ENCODE results near the gene CREB5. TPM values are rescaled to one million over a fixed set of nuclear protein-coding genes. Genes with fewer than 3 reads are reported as not detected.

Gene CREB5
- total and polyA plus RNA-seq, 4 experiments from 2014 or later, result not detected

GRCh38 chr7:28425496-28425895, 13.2 kb downstream of the CREB5 start:
- no peak overlapping the region for H3K4me3 Mint-ChIP-seq
- Histone ChIP-seq H3K4me3 (ENCODE audit: low read length in 2 of 2) (no peak overlapping the region), H3K4me1 (ENCODE audit: insufficient read depth, low read length) (no peaks in the 10 kb centered on the region), H3K9me3 (ENCODE audit: control insufficient read depth in 1 of 2, low read length in 2 of 2) (no peaks in the 10 kb centered on the region), H3K36me3 (ENCODE audit: insufficient read depth, low read length) (no peaks in the 10 kb centered on the region), H3K27me3 (ENCODE audit: insufficient read depth, low read length) (no peaks in the 10 kb centered on the region), H3K27ac (ENCODE audit: low read depth, low read length) (no peak overlapping the region)
- H3K36me3 Mint-ChIP-seq, result no peaks in the 10 kb centered on the region
- H3K27ac Mint-ChIP-seq, result no peak overlapping the region
- H3K9me3 Mint-ChIP-seq, result peaks cover 0 to 2% (median 0%) of the 10 kb centered on the region in 8 donors
- no peaks in the 10 kb centered on the region for H3K4me1 Mint-ChIP-seq
- POLR2A ChIA-PET (ENCODE audit: partially characterized antibody), result no interaction called here
- CTCF ChIA-PET (ENCODE audit: partially characterized antibody), result interaction anchor here (0.9 kb wide), 1 partner anchor 9 kb away, joined by 3 read pairs; no protein-coding TSS in a partner anchor
- peaks cover 19 to 20% of the 10 kb centered on the region in 2 donors for H3K27me3 Mint-ChIP-seq
- intact Hi-C loops (cut with micrococcal nuclease), result no loop called here
- DNase-seq, result no peak

GRCh38 chr7:28427236-28427635, 14.9 kb downstream of the CREB5 start:
- Mint-ChIP-seq H3K36me3 (no peaks in the 10 kb centered on the region), H3K4me1 (no peaks in the 10 kb centered on the region), H3K27ac (no peak overlapping the region), H3K4me3 (no peak overlapping the region), H3K27me3 (peaks cover 12 to 13% of the 10 kb centered on the region in 2 donors), H3K9me3 (peaks cover 0 to 2% (median 0%) of the 10 kb centered on the region in 8 donors)
- H3K36me3 ChIP-seq (ENCODE audit: insufficient read depth, low read length), result no peaks in the 10 kb centered on the region
- ChIA-PET POLR2A (ENCODE audit: partially characterized antibody) (no interaction called here), CTCF (ENCODE audit: partially characterized antibody) (no interaction called here)
- H3K27ac ChIP-seq (ENCODE audit: low read depth, low read length), result no peak overlapping the region
- intact Hi-C loops (cut with micrococcal nuclease), result no loop called here
- H3K27me3 ChIP-seq (ENCODE audit: insufficient read depth, low read length), result no peaks in the 10 kb centered on the region
- H3K4me3 ChIP-seq (ENCODE audit: low read length in 2 of 2), result no peak overlapping the region
- H3K4me1 ChIP-seq (ENCODE audit: insufficient read depth, low read length), result no peaks in the 10 kb centered on the region
- no peaks in the 10 kb centered on the region for H3K9me3 ChIP-seq (ENCODE audit: control insufficient read depth in 1 of 2, low read length in 2 of 2)
- no peak for DNase-seq

- ChIA-PET POLR2A (ENCODE audit: partially characterized antibody) (no interaction called here), CTCF (ENCODE audit: partially characterized antibody) (no interaction called here)
- Histone ChIP-seq H3K4me1 (ENCODE audit: insufficient read depth, low read length) (no peaks in the 10 kb centered on the region), H3K27ac (ENCODE audit: low read depth, low read length) (no peak overlapping the region), H3K4me3 (ENCODE audit: low read length in 2 of 2) (no peak overlapping the region), H3K36me3 (ENCODE audit: insufficient read depth, low read length) (no peaks in the 10 kb centered on the region), H3K27me3 (ENCODE audit: insufficient read depth, low read length) (no peaks in the 10 kb centered on the region), H3K9me3 (ENCODE audit: control insufficient read depth in 1 of 2, low read length in 2 of 2) (no peaks in the 10 kb centered on the region)
- DNase-seq, result no peak
- H3K27ac Mint-ChIP-seq, result no peak overlapping the region
- peaks cover 0 to 5% (median 0%) of the 10 kb centered on the region in 8 donors for H3K9me3 Mint-ChIP-seq
- H3K36me3 Mint-ChIP-seq, result no peaks in the 10 kb centered on the region
- H3K4me1 Mint-ChIP-seq, result no peaks in the 10 kb centered on the region
- intact Hi-C loops (cut with micrococcal nuclease), result no loop called here
- H3K27me3 Mint-ChIP-seq, result peaks cover 8% of the 10 kb centered on the region in 2 donors
- no peak overlapping the region for H3K4me3 Mint-ChIP-seq
Measured at GRCh38 chr7:28430616-28431015, 18.3 kb downstream of the CREB5 start.

GRCh38 chr7:28432105-28432504, 19.8 kb downstream of the CREB5 start:
- H3K27me3 Mint-ChIP-seq, result peaks cover 8 to 10% of the 10 kb centered on the region in 2 donors
- intact Hi-C loops (cut with micrococcal nuclease), result no loop called here
- H3K4me1 ChIP-seq (ENCODE audit: insufficient read depth, low read length), result no peaks in the 10 kb centered on the region
- no peak overlapping the region for H3K27ac Mint-ChIP-seq
- H3K4me1 Mint-ChIP-seq, result no peaks in the 10 kb centered on the region
- no peaks in the 10 kb centered on the region for H3K27me3 ChIP-seq (ENCODE audit: insufficient read depth, low read length)
- CTCF ChIA-PET (ENCODE audit: partially characterized antibody), result no interaction called here
- no peaks in the 10 kb centered on the region for H3K36me3 Mint-ChIP-seq
- H3K4me3 ChIP-seq (ENCODE audit: low read length in 2 of 2), result no peak overlapping the region
- H3K9me3 Mint-ChIP-seq, result peaks cover 0 to 5% (median 0%) of the 10 kb centered on the region in 8 donors
- no peaks in the 10 kb centered on the region for H3K36me3 ChIP-seq (ENCODE audit: insufficient read depth, low read length)
- no peak overlapping the region for H3K27ac ChIP-seq (ENCODE audit: low read depth, low read length)
- no peak overlapping the region for H3K4me3 Mint-ChIP-seq
- no peak for DNase-seq
- H3K9me3 ChIP-seq (ENCODE audit: control insufficient read depth in 1 of 2, low read length in 2 of 2), result no peaks in the 10 kb centered on the region
- POLR2A ChIA-PET (ENCODE audit: partially characterized antibody), result no interaction called here

- intact Hi-C loops (cut with micrococcal nuclease), result no loop called here
- Histone ChIP-seq H3K27me3 (ENCODE audit: insufficient read depth, low read length) (no peaks in the 10 kb centered on the region), H3K36me3 (ENCODE audit: insufficient read depth, low read length) (no peaks in the 10 kb centered on the region), H3K9me3 (ENCODE audit: control insufficient read depth in 1 of 2, low read length in 2 of 2) (no peaks in the 10 kb centered on the region), H3K27ac (ENCODE audit: low read depth, low read length) (no peak overlapping the region), H3K4me1 (ENCODE audit: insufficient read depth, low read length) (no peaks in the 10 kb centered on the region), H3K4me3 (ENCODE audit: low read length in 2 of 2) (no peak overlapping the region)
- no peak overlapping the region for H3K27ac Mint-ChIP-seq
- DNase-seq, result no peak
- no peaks in the 10 kb centered on the region for H3K4me1 Mint-ChIP-seq
- no peak overlapping the region for H3K4me3 Mint-ChIP-seq
- POLR2A ChIA-PET (ENCODE audit: partially characterized antibody), result no interaction called here
- CTCF ChIA-PET (ENCODE audit: partially characterized antibody), result no interaction called here
- peaks cover 8 to 9% of the 10 kb centered on the region in 2 donors for H3K27me3 Mint-ChIP-seq
- no peaks in the 10 kb centered on the region for H3K36me3 Mint-ChIP-seq
- H3K9me3 Mint-ChIP-seq, result peaks cover 0 to 3% (median 0%) of the 10 kb centered on the region in 8 donors
Measured at GRCh38 chr7:28433039-28433438, 20.7 kb downstream of the CREB5 start.

GRCh38 chr7:28433699-28434219, 21.4 kb downstream of the CREB5 start:
- no peaks in the 10 kb centered on the region for H3K9me3 ChIP-seq (ENCODE audit: control insufficient read depth in 1 of 2, low read length in 2 of 2)
- no peak for DNase-seq
- no peak overlapping the region for H3K4me3 Mint-ChIP-seq
- no peak overlapping the region for H3K4me3 ChIP-seq (ENCODE audit: low read length in 2 of 2)
- peaks cover 6 to 7% of the 10 kb centered on the region in 2 donors for H3K27me3 Mint-ChIP-seq
- ChIA-PET POLR2A (ENCODE audit: partially characterized antibody) (no interaction called here), CTCF (ENCODE audit: partially characterized antibody) (no interaction called here)
- H3K4me1 Mint-ChIP-seq, result no peaks in the 10 kb centered on the region
- intact Hi-C loops (cut with micrococcal nuclease), result no loop called here
- H3K27ac Mint-ChIP-seq, result no peak overlapping the region
- no peaks in the 10 kb centered on the region for H3K27me3 ChIP-seq (ENCODE audit: insufficient read depth, low read length)
- H3K36me3 ChIP-seq (ENCODE audit: insufficient read depth, low read length), result no peaks in the 10 kb centered on the region
- H3K36me3 Mint-ChIP-seq, result no peaks in the 10 kb centered on the region
- peaks cover 0 to 3% (median 0%) of the 10 kb centered on the region in 8 donors for H3K9me3 Mint-ChIP-seq
- no peak overlapping the region for H3K27ac ChIP-seq (ENCODE audit: low read depth, low read length)
- no peaks in the 10 kb centered on the region for H3K4me1 ChIP-seq (ENCODE audit: insufficient read depth, low read length)

GRCh38 chr7:28434510-28434909, 22.2 kb downstream of the CREB5 start:
- H3K9me3 ChIP-seq (ENCODE audit: control insufficient read depth in 1 of 2, low read length in 2 of 2), result no peaks in the 10 kb centered on the region
- intact Hi-C loops (cut with micrococcal nuclease), result no loop called here
- no peaks in the 10 kb centered on the region for H3K4me1 ChIP-seq (ENCODE audit: insufficient read depth, low read length)
- no peaks in the 10 kb centered on the region for H3K4me1 Mint-ChIP-seq
- H3K27ac Mint-ChIP-seq, result no peak overlapping the region
- ChIA-PET CTCF (ENCODE audit: partially characterized antibody) (interaction anchor here (1.1 kb wide), 1 partner anchor 9 kb away, joined by 3 read pairs; no protein-coding TSS in a partner anchor), POLR2A (ENCODE audit: partially characterized antibody) (no interaction called here)
- no peaks in the 10 kb centered on the region for H3K36me3 Mint-ChIP-seq
- H3K27me3 Mint-ChIP-seq, result peaks cover 6 to 7% of the 10 kb centered on the region in 2 donors
- no peaks in the 10 kb centered on the region for H3K36me3 ChIP-seq (ENCODE audit: insufficient read depth, low read length)
- no peak overlapping the region for H3K4me3 Mint-ChIP-seq
- DNase-seq, result no peak
- no peak overlapping the region for H3K27ac ChIP-seq (ENCODE audit: low read depth, low read length)
- no peaks in the 10 kb centered on the region for H3K27me3 ChIP-seq (ENCODE audit: insufficient read depth, low read length)
- peaks cover 0 to 3% (median 0%) of the 10 kb centered on the region in 8 donors for H3K9me3 Mint-ChIP-seq
- no peak overlapping the region for H3K4me3 ChIP-seq (ENCODE audit: low read length in 2 of 2)

All from CD4-positive, alpha-beta memory T cell (primary cell).